Glutamatergic neuron (in vitro differentiated cells): ENCODE measurements around the gene TFDP2. TPM values are rescaled to one million over a fixed set of nuclear protein-coding genes. Genes with fewer than 3 reads are reported as not detected.

Experiments
- DNase-seq: peaks from one replicate; pipeline ENCODE4 v3.0.0; 2022
- H3K27ac Mint-ChIP-seq: one replicate; pipeline ENCODE4 v1.8.0; 2020; ENCODE audit warnings: mild to moderate bottlenecking, mixed read lengths, inconsistent platforms; ENCODE audit not compliant: unreplicated experiment
- H3K27me3 Mint-ChIP-seq: one replicate; pipeline ENCODE4 v1.8.0; 2020; ENCODE audit warnings: mild to moderate bottlenecking, moderate library complexity, mixed read lengths, inconsistent platforms; ENCODE audit not compliant: unreplicated experiment
- H3K36me3 Mint-ChIP-seq: one replicate; pipeline ENCODE4 v1.8.0; 2020; ENCODE audit warnings: mild to moderate bottlenecking, mixed read lengths, inconsistent platforms; ENCODE audit not compliant: unreplicated experiment
- H3K4me1 Mint-ChIP-seq: one replicate; pipeline ENCODE4 v1.8.0; 2020; ENCODE audit warnings: mild to moderate bottlenecking, low read depth, mixed read lengths, inconsistent platforms; ENCODE audit not compliant: unreplicated experiment
- H3K4me3 Mint-ChIP-seq: one replicate; pipeline ENCODE4 v1.8.0; 2020; ENCODE audit warnings: mild to moderate bottlenecking, mixed read lengths, inconsistent platforms; ENCODE audit not compliant: unreplicated experiment
- H3K9me3 Mint-ChIP-seq: one replicate; pipeline ENCODE4 v1.8.0; 2020; ENCODE audit warnings: mild to moderate bottlenecking, moderate library complexity, mixed read lengths, inconsistent platforms; ENCODE audit not compliant: unreplicated experiment
- total RNA-seq: library from RNA; stranded (reverse); fragmentation: NEBNext Ultra II Directional; extraction: Animal tissue kit (Norgen Biotek cat#: 25700); gene quantifications from one replicate; pipeline ENCODE4 v1.2.1, GENCODE V29; 2021; ENCODE audit not compliant: unreplicated experiment
- TF ChIP-seq, protein P1 (sequence below): fragments of 200-600 bp; sonication (generic); IDR thresholded peaks from one replicate; pipeline ENCODE4 v1.5.0; 2021; ENCODE audit not compliant: partially characterized antibody, unreplicated experiment

Gene TFDP2
- total RNA-seq, 1 donor from 2014 or later = 91.8 TPM

DNA sequence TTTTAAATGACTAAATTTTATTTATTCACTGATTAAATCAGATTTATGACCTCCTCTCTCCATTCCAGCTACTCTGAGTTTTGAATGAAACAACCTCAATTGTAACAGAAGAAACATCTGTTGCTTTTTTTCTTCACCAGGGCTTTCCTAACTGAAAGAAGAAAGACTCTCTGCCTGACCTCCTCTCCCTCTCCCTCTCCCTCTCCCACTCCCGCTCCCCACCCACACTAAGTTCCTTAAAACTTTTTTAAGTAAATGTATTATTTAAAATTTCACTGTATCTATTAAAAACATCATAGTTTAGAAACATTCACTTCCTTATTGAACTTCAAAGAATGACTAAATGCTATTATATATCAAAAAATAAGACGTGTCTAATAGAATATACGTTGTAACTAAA lies 122.0 kb downstream of the TFDP2 start:
- Mint-ChIP-seq H3K27ac (peak overlapping the region; percentile 74), H3K4me3 (peak overlapping the region; percentile 85), H3K4me1 (peaks cover 21% of the 10 kb centered on the region), H3K27me3 (peaks cover 2% of the 10 kb centered on the region), H3K9me3 (peaks cover 2% of the 10 kb centered on the region), H3K36me3 (no peaks in the 10 kb centered on the region)
- DNase-seq = no peak
- TF ChIP-seq, protein P1, sequence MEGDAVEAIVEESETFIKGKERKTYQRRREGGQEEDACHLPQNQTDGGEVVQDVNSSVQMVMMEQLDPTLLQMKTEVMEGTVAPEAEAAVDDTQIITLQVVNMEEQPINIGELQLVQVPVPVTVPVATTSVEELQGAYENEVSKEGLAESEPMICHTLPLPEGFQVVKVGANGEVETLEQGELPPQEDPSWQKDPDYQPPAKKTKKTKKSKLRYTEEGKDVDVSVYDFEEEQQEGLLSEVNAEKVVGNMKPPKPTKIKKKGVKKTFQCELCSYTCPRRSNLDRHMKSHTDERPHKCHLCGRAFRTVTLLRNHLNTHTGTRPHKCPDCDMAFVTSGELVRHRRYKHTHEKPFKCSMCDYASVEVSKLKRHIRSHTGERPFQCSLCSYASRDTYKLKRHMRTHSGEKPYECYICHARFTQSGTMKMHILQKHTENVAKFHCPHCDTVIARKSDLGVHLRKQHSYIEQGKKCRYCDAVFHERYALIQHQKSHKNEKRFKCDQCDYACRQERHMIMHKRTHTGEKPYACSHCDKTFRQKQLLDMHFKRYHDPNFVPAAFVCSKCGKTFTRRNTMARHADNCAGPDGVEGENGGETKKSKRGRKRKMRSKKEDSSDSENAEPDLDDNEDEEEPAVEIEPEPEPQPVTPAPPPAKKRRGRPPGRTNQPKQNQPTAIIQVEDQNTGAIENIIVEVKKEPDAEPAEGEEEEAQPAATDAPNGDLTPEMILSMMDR = no peak

DNA sequence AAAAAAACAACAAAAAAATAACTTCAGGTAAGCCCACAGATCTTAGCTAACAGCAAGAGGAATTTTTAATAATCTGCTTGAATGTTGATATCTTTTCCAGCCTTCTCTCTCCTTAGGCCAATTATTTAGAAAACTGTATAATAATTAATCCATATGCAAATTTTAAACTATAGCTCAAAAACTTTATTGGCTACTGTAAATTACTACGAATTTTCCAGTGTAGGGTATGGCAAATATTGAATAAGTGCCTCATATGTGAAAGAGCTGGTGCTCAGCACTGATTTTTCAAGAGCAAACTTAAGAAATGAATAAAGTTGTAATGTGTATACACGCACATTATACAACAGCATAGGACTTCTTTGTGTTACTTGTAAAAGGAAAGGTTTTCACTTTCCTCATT lies 123.0 kb downstream of the TFDP2 start:
- H3K27me3 Mint-ChIP-seq = peaks cover 2% of the 10 kb centered on the region
- H3K4me3 Mint-ChIP-seq = peak overlapping the region; percentile 74

DNA sequence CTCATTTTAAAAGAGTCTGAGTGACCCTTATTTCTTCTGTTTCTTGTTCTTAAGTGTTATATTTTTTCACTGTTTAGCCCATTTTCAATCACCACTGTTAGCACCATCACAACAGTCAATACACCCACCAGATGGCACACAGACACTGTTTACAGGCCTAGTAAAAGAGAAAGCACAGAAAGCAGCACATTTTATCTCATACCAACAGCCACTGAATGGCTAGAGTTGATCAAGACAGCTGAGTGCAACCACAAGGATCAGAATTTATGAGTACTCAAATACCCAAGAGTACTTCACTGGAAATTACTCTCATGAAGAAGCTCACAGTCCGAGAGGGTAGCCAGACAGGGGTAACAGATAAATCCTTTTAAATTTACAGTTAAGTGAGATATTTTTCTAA lies 127.0 kb downstream of the TFDP2 start:
- no peak overlapping the region for H3K4me3 Mint-ChIP-seq
- DNase-seq = no peak
- peaks cover 2% of the 10 kb centered on the region for H3K27me3 Mint-ChIP-seq
- H3K27ac Mint-ChIP-seq = peak overlapping the region; percentile 30
- TF ChIP-seq, protein P1 = no peak
- H3K9me3 Mint-ChIP-seq = peaks cover 3% of the 10 kb centered on the region
- H3K4me1 Mint-ChIP-seq = peaks cover 23% of the 10 kb centered on the region
- H3K36me3 Mint-ChIP-seq = no peaks in the 10 kb centered on the region

More for the DNA sequence above, 123.0 kb downstream of the TFDP2 start:
- Mint-ChIP-seq H3K4me1 (peaks cover 29% of the 10 kb centered on the region), H3K9me3 (peaks cover 3% of the 10 kb centered on the region), H3K27ac (peak overlapping the region; percentile 67), H3K36me3 (no peaks in the 10 kb centered on the region)
- DNase-seq = no peak
- TF ChIP-seq, protein P1 = no peak

DNA sequence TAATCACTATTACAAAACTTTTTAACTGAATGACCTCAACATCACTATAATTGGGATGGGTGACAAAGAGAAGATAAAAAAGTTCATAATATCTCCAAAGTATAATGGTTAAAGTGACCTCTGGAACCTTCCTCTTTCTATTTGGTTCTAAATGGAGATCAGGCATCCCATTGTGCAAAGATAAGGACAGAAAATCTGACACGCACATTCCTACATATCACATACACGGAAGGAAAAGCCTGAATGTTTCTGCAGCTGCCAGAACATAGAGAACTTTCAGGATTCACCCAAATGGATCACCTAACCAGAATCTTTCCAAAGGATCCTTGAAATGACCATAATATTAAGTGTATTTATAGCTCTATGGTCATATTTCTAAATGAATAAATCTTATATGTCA lies 128.2 kb downstream of the TFDP2 start:
- no peak overlapping the region for H3K27ac Mint-ChIP-seq
- H3K27me3 Mint-ChIP-seq = no peaks in the 10 kb centered on the region
- peaks cover 17% of the 10 kb centered on the region for H3K4me1 Mint-ChIP-seq
- peaks cover 5% of the 10 kb centered on the region for H3K36me3 Mint-ChIP-seq
- no peak overlapping the region for H3K4me3 Mint-ChIP-seq
- DNase-seq = no peak
- H3K9me3 Mint-ChIP-seq = peaks cover 8% of the 10 kb centered on the region
- TF ChIP-seq, protein P1 = no peak

DNA sequence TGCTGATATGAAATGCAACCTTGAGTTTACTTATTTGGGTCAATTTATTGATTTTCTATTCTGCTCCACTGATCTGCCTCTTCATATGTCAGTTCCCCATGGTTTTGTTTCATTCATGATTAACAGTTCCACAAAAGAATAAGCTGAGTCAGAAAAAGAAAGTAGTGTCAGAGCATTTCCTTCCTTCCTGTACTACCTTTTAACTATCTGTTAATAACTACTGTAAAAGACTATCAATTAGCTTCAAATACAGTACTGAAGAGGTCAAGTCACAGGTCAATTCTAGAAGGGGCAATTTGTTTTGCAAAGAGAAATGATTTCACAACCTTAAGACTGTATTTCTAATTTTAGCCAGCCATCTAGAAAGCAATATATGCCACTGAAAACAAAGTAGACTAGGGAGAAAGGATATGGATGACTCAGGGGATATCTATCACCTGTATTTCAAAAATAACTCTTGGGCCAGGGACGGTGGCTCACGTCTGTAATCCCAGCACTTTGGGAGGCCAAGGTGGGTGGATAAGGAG lies 129.5 kb downstream of the TFDP2 start:
- H3K4me3 Mint-ChIP-seq = no peak overlapping the region
- H3K27me3 Mint-ChIP-seq = no peaks in the 10 kb centered on the region
- peaks cover 8% of the 10 kb centered on the region for H3K9me3 Mint-ChIP-seq
- no peak overlapping the region for H3K27ac Mint-ChIP-seq
- TF ChIP-seq, protein P1 = no peak
- peaks cover 5% of the 10 kb centered on the region for H3K36me3 Mint-ChIP-seq
- no peak for DNase-seq
- peaks cover 15% of the 10 kb centered on the region for H3K4me1 Mint-ChIP-seq
